Stimulated activated memory B cell treated with anti-CD40 and anti-IgM and Interleukin-4, amounts not matched to agents 10 μg/mL and 1 μg/mL and 100 μg/mL, for 72 hours (primary cell): ENCODE data around the gene ZCCHC7.
"Not testable (repeated sequence)": the region's sequence is repeated elsewhere in the genome, so short reads cannot be mapped to it uniquely, and the experiment has no call there.

Source experiments
- ATAC-seq: fragments of 150-1000 bp; cut with Tn5 transposase; 2 replicates; pipeline ENCODE4 v1.10.0; 2021
- H3K27ac Mint-ChIP-seq: one replicate; pipeline ENCODE4 v1.8.0; 2022; ENCODE audit warnings: mild to moderate bottlenecking, mixed read lengths
- H3K27me3 Mint-ChIP-seq: one replicate; pipeline ENCODE4 v1.8.0; 2022; ENCODE audit warnings: mixed read lengths
- H3K36me3 Mint-ChIP-seq: one replicate; pipeline ENCODE4 v1.8.0; 2022; ENCODE audit warnings: mixed read lengths
- H3K4me1 Mint-ChIP-seq: one replicate; pipeline ENCODE4 v1.8.0; 2022; ENCODE audit warnings: mixed read lengths
- H3K4me3 Mint-ChIP-seq: one replicate; pipeline ENCODE4 v1.8.0; 2022; ENCODE audit warnings: mild to moderate bottlenecking, moderate library complexity, mixed read lengths
- H3K9me3 Mint-ChIP-seq: one replicate; pipeline ENCODE4 v1.8.0; 2022; ENCODE audit warnings: mixed read lengths

Gene ZCCHC7

DNA sequence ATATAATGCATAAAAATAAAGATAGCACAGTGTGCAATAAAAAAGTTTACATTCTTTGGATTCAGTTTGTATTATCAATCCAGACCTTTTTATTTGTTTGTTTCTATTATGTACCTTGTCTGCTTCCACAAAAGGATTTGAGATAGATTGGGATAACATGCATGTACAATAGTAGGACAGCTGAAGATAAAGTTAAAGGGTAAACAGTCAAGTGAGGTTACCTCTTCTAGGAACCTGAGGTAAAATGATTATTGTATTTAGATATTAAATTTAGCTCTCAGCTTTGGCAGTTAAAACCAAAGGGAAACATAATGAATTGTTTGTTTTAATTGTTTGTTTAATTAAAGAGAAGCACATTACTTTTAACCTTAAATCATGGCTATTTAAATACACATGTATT, 81.7 kb downstream of the ZCCHC7 start:
- Mint-ChIP-seq H3K27me3 (no peaks in the 10 kb centered on the region), H3K9me3 (peaks cover 14% of the 10 kb centered on the region), H3K36me3 (peaks cover 64% of the 10 kb centered on the region), H3K4me3 (no peak overlapping the region), H3K4me1 (peaks cover 70% of the 10 kb centered on the region), H3K27ac (peak overlapping the region; percentile 94)
- ATAC-seq, result no peak

DNA sequence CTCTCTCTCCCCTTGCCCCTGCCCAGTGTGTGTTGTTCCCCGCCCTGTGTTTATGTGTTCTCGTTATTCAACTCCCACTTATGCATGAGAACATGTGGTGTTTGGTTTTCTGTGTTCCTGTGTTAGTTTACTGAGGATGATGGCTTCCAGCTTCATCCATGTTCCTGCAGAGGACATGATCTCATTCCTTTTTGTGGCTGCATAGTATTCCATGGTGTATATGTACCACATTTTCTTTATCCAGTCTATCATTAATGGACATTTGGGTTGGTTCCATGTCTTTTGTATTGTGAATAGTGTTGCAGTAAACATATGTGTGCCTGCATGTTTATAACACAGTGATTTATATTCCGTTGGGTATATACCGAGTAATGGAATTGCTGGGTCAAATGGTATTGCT, 83.1 kb downstream of the ZCCHC7 start:
- Mint-ChIP-seq H3K4me1 (peaks cover 70% of the 10 kb centered on the region), H3K9me3 (peaks cover 14% of the 10 kb centered on the region), H3K27ac (peak overlapping the region; percentile 35), H3K36me3 (peaks cover 78% of the 10 kb centered on the region)
- not testable (repeated sequence) for ATAC-seq, H3K4me3 Mint-ChIP-seq, H3K27me3 Mint-ChIP-seq

DNA sequence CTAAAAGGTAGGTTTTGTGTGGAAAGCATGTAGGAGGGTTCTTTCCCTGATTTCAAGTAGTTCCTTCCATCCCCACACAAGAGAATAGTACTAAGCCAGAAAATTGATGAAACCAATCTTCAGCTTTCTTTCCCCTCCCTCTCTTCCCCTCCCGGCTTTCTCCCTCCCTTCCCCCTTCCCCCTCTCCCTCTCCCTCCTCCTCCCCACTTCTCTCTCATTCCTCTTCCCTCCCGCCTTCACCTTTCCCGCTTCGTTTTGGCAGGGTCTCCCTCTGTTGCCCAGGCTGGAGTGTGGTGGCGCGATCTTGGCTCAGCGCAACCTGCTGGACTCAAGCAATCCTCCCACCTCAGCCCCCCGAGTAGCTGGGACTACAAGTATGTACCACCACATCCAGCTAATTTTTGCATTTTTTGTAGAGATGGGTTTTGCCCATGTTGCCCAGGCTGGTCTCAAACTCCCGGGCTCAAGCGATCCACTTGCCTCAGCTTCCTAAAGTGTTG, 85.8 kb downstream of the ZCCHC7 start:
- Mint-ChIP-seq H3K9me3 (peaks cover 6% of the 10 kb centered on the region), H3K27me3 (no peaks in the 10 kb centered on the region), H3K27ac (peak overlapping the region; percentile 91), H3K4me1 (peaks cover 70% of the 10 kb centered on the region), H3K4me3 (no peak overlapping the region), H3K36me3 (peaks cover 72% of the 10 kb centered on the region)
- ATAC-seq, result no peak

DNA sequence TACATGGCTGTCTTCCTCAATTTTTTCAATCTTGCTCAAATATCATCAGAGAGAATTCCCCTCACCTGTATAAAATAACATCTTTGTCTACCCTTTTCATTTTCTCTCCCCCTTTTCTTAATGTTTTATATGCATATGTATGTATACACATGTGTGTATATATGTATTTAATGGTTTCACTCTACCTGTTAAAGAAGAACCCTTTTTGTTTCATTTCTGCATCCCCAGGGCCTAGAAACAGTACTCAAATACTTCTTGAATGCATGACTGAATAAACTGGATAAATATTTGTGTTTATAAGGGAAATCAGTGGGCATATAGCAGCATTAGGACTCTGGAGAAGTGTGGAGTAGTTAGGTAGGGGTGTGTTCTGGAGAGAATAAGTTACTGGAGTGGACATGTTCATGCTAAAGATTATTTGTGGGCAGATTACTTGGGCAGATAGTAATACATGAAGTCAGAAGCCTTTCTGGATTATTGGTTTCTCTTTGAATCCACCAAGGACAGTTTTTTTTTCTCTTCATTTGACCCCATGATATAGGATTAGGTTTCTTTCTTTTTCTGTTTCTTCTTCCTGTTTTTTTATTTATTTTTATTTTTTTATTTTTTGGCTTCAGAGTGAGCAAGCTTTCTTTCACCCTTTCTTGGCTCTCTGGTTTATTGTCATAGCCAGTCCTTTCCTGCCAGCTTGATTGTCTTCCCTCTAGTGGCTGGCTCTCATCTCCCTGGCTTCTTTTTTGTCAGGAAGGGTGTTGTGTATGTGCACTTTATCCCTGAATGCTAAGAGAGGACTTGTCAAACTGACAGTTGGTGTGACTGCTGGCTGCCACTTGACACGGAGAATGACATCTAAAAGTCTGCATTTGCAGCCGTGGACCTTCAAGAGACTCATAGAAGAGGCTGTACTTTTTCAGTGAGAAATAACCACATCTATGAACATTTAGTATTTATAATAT, 89.3 kb downstream of the ZCCHC7 start:
- no peak for ATAC-seq
- Mint-ChIP-seq H3K27ac (peak overlapping the region; percentile 91), H3K27me3 (no peaks in the 10 kb centered on the region), H3K9me3 (peaks cover 3% of the 10 kb centered on the region), H3K36me3 (peaks cover 58% of the 10 kb centered on the region), H3K4me3 (peak overlapping the region; percentile 55), H3K4me1 (peaks cover 63% of the 10 kb centered on the region)

DNA sequence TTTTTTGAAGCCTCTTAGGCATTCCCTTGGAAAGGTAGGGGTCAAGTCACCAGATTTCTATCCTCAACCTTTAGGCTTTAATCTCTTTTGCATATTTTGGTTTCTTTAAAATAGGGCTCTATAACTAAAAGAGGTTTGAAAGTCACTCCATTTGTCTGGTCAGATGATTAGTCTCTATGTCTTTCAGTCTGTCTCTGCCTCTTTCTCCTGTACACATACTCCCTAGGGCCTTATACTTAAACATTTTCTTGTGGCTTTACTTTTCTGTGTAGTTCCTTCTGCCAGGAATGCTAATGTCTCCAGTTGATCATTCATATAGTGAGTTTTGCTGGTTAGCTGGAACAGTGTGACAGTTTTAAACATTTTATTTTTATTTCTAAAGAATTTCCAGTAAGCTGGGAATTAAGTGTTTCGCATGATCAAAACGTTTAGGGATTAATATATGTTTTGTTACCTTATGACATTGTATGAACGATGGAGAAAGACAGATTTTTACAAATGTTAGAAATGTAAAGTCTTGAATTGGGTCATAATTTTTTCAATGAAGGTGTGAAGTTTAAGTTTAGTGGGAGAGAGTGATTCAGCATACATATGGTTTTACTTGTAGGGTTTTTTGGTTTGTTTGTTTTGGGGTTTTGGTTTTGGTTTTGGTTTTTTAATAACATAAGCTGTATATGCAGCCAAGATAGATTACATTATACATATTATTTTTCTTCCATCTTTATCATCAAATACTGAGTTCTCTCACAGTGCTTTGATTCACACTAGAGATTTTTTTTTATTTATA, 90.6 kb downstream of the ZCCHC7 start:
- H3K9me3 Mint-ChIP-seq, result peaks cover 3% of the 10 kb centered on the region
- peaks cover 46% of the 10 kb centered on the region for H3K36me3 Mint-ChIP-seq
- H3K4me1 Mint-ChIP-seq, result peaks cover 63% of the 10 kb centered on the region
- no peaks in the 10 kb centered on the region for H3K27me3 Mint-ChIP-seq
- ATAC-seq, result no peak
- peak overlapping the region; percentile 91 for H3K27ac Mint-ChIP-seq
- peak overlapping the region; percentile 2 for H3K4me3 Mint-ChIP-seq

DNA sequence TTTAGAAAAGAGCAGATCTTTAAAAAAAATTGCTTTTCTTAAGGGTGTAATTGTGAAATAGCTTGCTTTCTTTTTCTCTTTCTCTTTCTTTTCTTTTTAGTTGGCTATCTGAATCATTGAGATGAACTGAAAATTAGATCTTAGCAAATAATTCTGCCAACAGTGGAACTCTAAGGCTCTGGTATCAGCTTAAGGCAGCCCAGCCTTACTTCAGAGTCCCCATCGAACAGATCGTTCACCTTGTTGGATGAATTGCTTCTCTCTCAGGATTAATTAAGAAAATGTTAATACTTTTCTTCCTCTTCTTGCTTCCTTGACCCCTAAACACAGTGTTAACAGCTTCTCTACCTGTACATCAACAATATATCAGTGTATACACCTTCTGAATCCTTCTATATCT, 92.1 kb downstream of the ZCCHC7 start:
- H3K27ac Mint-ChIP-seq, result peak overlapping the region; percentile 41
- H3K4me1 Mint-ChIP-seq, result peaks cover 48% of the 10 kb centered on the region

DNA sequence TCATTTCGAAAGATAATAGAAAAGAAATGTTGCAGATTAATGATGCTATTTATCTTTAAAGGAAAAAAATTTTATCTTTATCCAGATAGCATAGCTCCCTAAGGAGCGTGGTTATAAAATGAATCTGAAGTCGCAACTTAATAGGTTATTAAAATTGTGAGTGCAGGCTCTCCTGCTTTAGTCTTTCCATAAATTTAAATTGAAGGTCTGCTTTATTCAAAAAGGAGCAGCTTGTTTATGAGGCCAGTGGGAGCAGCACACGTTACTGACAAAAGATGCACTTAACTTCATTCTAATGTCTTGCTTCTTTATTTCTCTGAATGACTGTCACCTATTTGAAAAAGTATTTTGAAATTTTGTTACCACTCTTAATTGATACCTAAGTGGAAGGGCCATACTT, 95.0 kb downstream of the ZCCHC7 start:
- Mint-ChIP-seq H3K27me3 (no peaks in the 10 kb centered on the region), H3K36me3 (peaks cover 26% of the 10 kb centered on the region), H3K27ac (no peak overlapping the region), H3K9me3 (no peaks in the 10 kb centered on the region), H3K4me1 (peaks cover 32% of the 10 kb centered on the region), H3K4me3 (no peak overlapping the region)
- no peak for ATAC-seq

More for the DNA sequence above, 92.1 kb downstream of the ZCCHC7 start:
- Mint-ChIP-seq H3K27me3 (no peaks in the 10 kb centered on the region), H3K9me3 (no peaks in the 10 kb centered on the region), H3K36me3 (peaks cover 31% of the 10 kb centered on the region), H3K4me3 (peak overlapping the region; percentile 36)
- no peak for ATAC-seq

DNA sequence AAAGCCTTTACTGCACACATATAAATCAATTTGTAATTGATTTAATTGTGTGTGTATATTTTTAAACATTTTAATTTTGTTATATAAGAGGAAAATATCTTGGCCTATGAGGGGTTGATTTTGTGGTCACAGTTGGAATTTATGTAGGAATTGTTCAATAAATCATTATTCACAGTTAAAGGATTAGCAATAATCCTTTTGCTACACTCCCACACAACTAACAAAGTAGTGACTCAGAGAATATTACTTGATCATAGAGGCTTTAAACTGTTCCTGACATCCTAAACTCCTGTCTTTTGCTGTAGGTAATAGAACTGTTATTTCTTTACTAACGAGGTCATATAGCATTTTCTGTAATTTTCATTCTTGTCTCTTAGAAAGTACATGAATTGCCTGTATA, 95.5 kb downstream of the ZCCHC7 start:
- Mint-ChIP-seq H3K27me3 (no peaks in the 10 kb centered on the region), H3K4me3 (no peak overlapping the region), H3K36me3 (peaks cover 27% of the 10 kb centered on the region), H3K4me1 (peaks cover 32% of the 10 kb centered on the region), H3K27ac (no peak overlapping the region), H3K9me3 (no peaks in the 10 kb centered on the region)
- ATAC-seq, result no peak

DNA sequence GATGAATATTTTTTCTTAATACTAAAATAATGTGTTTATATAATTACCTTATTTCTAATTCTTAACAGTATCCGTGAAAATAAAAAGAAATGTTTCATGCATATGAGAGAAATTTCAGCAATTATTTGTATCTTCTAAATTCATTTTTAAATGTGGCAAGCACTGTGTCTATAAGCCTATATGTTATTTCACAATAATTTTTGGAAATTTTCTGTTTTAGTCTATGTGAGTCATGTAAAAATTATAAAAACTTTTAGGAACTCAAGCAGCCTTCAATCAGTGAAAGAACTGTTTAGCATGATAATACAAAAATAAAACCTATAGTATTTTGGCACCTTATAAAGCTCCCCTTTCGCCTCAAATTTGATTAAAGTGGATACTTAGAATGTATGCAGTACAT, 96.8 kb downstream of the ZCCHC7 start:
- Mint-ChIP-seq H3K4me3 (no peak overlapping the region), H3K27me3 (no peaks in the 10 kb centered on the region), H3K9me3 (no peaks in the 10 kb centered on the region), H3K27ac (no peak overlapping the region), H3K4me1 (peaks cover 39% of the 10 kb centered on the region), H3K36me3 (peaks cover 36% of the 10 kb centered on the region)
- no peak for ATAC-seq

DNA sequence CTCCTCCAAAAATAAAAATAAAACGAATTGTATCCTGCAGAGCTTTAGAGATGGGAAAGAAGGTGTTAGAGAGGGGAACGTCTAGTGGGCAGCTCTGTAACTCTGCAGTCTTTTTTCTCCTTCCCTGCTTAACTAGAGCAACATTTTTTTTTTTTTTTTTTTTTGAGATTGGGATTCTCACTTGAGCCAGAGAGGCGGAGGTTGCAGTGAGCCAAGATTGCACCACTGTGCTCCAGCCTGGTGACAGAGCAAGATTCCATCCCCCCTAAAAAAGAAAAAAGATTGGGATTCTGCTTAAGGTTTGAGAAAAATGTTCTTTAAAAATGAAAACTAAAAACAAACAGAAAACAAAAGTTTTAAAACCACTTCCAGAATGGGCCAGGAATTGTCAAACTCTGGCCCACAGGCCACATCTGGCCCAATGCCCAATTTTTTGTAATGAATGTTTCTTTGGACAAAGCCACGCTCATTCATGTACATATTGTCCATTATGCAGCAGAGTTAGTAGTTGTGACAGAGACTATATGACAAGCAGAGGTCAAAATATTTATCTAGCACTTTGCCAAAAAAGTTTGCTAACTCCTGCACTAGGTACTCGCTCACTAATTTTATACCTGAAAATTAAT, 98.5 kb downstream of the ZCCHC7 start:
- no peaks in the 10 kb centered on the region for H3K9me3 Mint-ChIP-seq
- no peak for ATAC-seq
- H3K4me1 Mint-ChIP-seq, result peaks cover 33% of the 10 kb centered on the region
- peaks cover 30% of the 10 kb centered on the region for H3K36me3 Mint-ChIP-seq
- no peak overlapping the region for H3K27ac Mint-ChIP-seq
- H3K27me3 Mint-ChIP-seq, result no peaks in the 10 kb centered on the region
- no peak overlapping the region for H3K4me3 Mint-ChIP-seq

DNA sequence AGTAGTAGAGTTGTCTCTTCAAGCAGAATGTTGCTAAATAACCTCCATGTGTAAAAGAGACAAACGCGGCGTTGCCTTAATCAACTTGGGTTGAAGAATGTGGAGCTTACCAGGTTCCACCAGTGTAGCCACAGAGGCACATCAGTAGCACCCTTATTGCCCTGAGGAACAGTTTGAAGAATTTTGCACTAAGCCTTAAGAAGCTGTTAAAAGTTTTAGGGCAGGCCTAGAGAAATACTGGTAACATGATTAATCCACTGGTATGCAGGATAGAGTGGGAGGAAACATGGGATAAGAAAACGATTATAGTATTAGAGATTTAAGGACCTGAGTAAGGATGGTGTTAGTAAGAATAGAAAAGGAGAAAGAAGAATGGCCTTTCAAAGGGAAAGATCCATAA, 100.6 kb downstream of the ZCCHC7 start:
- H3K9me3 Mint-ChIP-seq, result no peaks in the 10 kb centered on the region
- H3K4me1 Mint-ChIP-seq, result peaks cover 33% of the 10 kb centered on the region
- no peaks in the 10 kb centered on the region for H3K27me3 Mint-ChIP-seq
- peaks cover 30% of the 10 kb centered on the region for H3K36me3 Mint-ChIP-seq
- no peak overlapping the region for H3K4me3 Mint-ChIP-seq
- H3K27ac Mint-ChIP-seq, result peak overlapping the region; percentile 47
- ATAC-seq, result no peak

DNA sequence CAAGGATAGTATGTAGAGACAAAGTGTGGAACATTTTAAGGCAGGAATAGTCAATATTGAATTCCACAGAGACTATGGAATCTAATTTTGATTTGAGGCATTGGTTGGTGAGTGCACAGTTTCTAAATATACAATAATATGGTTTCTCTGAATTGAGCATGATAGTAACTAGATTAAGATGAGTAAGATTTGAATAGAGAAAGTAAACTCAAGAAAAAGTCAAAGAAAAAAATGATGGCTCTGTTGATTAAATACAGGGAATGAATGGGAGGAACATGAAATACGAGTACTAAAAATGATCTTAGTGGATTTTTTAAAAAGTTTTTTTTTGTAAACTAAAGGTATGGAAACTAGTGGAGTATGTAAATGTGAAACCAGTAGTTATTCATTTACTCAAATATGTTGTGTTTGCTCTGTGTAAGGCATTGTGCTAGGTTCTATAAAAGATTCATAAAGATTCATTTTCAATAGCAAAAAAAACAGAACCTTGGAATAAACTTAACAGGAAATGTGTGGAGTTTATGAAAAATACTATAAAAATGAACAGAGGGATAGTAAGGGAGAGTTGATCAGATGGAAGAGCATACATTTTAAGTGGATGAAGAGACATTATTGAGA, 101.2 kb downstream of the ZCCHC7 start:
- peaks cover 30% of the 10 kb centered on the region for H3K36me3 Mint-ChIP-seq
- ATAC-seq, result no peak

DNA sequence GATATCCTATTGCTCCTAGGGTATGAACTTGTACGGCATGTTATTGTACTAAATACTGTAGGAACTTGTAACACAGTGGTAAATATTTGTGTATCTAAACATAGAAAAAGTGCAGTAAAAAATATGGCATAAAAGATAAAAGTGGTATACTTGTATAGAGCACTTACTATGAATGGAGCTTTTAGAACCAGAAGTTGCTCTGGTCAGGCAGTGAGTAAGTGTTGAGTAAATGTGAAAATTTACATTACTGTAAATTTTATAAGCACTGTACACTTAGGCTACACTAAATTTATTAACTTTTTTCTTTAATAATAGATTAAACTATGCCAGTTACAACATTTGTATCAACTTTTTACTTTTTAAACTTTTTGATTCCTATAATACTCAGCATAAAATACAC, 109.1 kb downstream of the ZCCHC7 start:
- H3K9me3 Mint-ChIP-seq, result peaks cover 3% of the 10 kb centered on the region
- H3K27me3 Mint-ChIP-seq, result no peaks in the 10 kb centered on the region
- peaks cover 21% of the 10 kb centered on the region for H3K4me1 Mint-ChIP-seq
- H3K4me3 Mint-ChIP-seq, result no peak overlapping the region
- no peak overlapping the region for H3K27ac Mint-ChIP-seq
- ATAC-seq, result no peak
- peaks cover 13% of the 10 kb centered on the region for H3K36me3 Mint-ChIP-seq

More for the DNA sequence above, 101.2 kb downstream of the ZCCHC7 start:
- Mint-ChIP-seq H3K4me1 (peaks cover 33% of the 10 kb centered on the region), H3K9me3 (no peaks in the 10 kb centered on the region), H3K27me3 (no peaks in the 10 kb centered on the region), H3K4me3 (no peak overlapping the region), H3K27ac (peak overlapping the region; percentile 47)

DNA sequence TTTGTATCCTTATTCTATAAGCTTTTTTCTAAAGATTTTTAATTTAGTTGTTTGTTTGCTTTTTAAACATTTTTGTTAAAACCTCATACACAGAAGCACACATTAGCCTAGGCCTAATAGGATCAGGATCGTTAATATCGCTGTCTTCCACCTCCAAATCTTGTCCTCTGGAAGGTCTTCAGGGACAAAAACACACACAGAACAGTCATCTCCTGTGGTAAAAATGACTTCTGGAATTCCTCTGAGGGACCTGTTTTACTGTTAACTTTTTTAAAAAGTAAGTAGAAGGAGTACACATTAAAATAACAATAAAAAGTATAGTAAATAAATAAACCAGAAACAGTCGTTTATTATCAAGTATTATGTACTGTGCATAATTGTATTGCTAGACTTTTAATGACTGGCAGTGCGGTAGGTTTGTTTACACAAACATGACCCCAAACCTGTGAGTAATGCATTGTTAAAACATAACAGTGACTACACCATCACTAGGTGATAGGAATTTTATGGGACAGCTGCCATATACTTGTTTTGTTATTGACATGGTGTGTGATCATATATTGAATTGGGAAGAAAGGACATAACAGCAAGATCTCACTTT, 109.6 kb downstream of the ZCCHC7 start:
- Mint-ChIP-seq H3K9me3 (peaks cover 3% of the 10 kb centered on the region), H3K27ac (no peak overlapping the region), H3K4me1 (peaks cover 22% of the 10 kb centered on the region), H3K27me3 (no peaks in the 10 kb centered on the region), H3K36me3 (peaks cover 15% of the 10 kb centered on the region), H3K4me3 (no peak overlapping the region)
- no peak for ATAC-seq
